GM13976 (cell line): Measurements from ENCODE around the gene C1orf50.

Source experiments
- DNase-seq: peaks from one replicate; pipeline ENCODE4 v3.0.0; 2012; ENCODE audit warnings: low spot score
- CTCF ChIP-seq: IDR thresholded peaks from 2 replicates; pipeline ENCODE4 v1.5.1; 2012; ENCODE audit warnings: borderline replicate concordance, mild to moderate bottlenecking; ENCODE audit not compliant: insufficient read depth; ENCODE audit errors: extremely low read depth, missing control alignments, control extremely low read depth
- in situ Hi-C: fragments of 300-500 bp; cut with MboI; formaldehyde crosslinking; loops from one replicate; pipeline ENCODE4 v1.12.0; 2022; ENCODE audit warnings: low sequenced_read_pairs, mixed read lengths, inconsistent platforms; ENCODE audit not compliant: unreplicated experiment

C1orf50 gene

GRCh38 chr1:42780176-42780575, 13.1 kb downstream of the C1orf50 start:
- DNase-seq = no peak
- TF ChIP-seq CTCF = no peak
- in situ Hi-C loops = loop anchor here (10.0 kb wide), 2 partner anchors 135 to 295 kb away; no protein-coding TSS in a partner anchor

- no peak for DNase-seq
- in situ Hi-C loops = loop anchor here (10.0 kb wide), 2 partner anchors 132 to 292 kb away; no protein-coding TSS in a partner anchor
- TF ChIP-seq CTCF = no peak
Measured at GRCh38 chr1:42783092-42783491, 16.0 kb downstream of the C1orf50 start.

- in situ Hi-C loops = loop anchor here (10.0 kb wide), 2 partner anchors 130 to 290 kb away; no protein-coding TSS in a partner anchor
- no peak for DNase-seq
- TF ChIP-seq CTCF = no peak
Measured at GRCh38 chr1:42784547-42784945, 17.5 kb downstream of the C1orf50 start.

- TF ChIP-seq CTCF = no peak
- peak; percentile 72 for DNase-seq
- in situ Hi-C loops = loop anchor here (10.0 kb wide), 2 partner anchors 130 to 290 kb away; no protein-coding TSS in a partner anchor
Measured at GRCh38 chr1:42784946-42785693, 18.1 kb downstream of the C1orf50 start, which contains the start of gene TMEM269. Gene TMEM269 (plus strand): TSS chr1:42784991. CDS start chr1:42789894, 4,903 bp downstream.

- in situ Hi-C loops = loop anchor here (10.0 kb wide), 2 partner anchors 129 to 289 kb away; no protein-coding TSS in a partner anchor
Measured at GRCh38 chr1:42786097-42786496, 19.0 kb downstream of the C1orf50 start.

GRCh38 chr1:42788021-42788420, 21.0 kb downstream of the C1orf50 start:
- in situ Hi-C loops = loop anchor here (10.0 kb wide), 2 partner anchors 127 to 287 kb away; no protein-coding TSS in a partner anchor
- no peak for DNase-seq
- no peak for TF ChIP-seq CTCF

More at GRCh38 chr1:42786097-42786496, 19.0 kb downstream of the C1orf50 start:
- no peak for TF ChIP-seq CTCF
- no peak for DNase-seq
